Measurements from ENCODE around the gene DUSP11.
A peak's percentile ranks its signal among the peaks of the same experiment; 100 is the strongest.
"Not testable (repeated sequence)": the region's sequence is repeated elsewhere in the genome, so short reads cannot be mapped to it uniquely, and the experiment has no call there.

DUSP11 gene

GRCh38 chr2:73779467-73780236 is at the start of gene DUSP11:
Gene DUSP11, minus strand, starts transcription at chr2:73780103. Its CDS starts 129 bp downstream, at chr2:73779974.
- peak; percentile 92 for DNase-seq (ENCODE audit: low spot score)

GRCh38 chr2:73828818-73829570 is 49.1 kb upstream of the DUSP11 start, which contains the start of gene STAMBP:
Gene STAMBP, plus strand, starts transcription at chr2:73828961. Its CDS starts 1,896 bp downstream, at chr2:73830857.
- DNase-seq (ENCODE audit: low spot score): peak; percentile 98

- DNase-seq (ENCODE audit: low spot score): no peak
These were observed 48.5 kb upstream of the DUSP11 start for GRCh38 chr2:73828389-73828817.

- no peak for DNase-seq (ENCODE audit: low spot score)
These were observed 47.9 kb upstream of the DUSP11 start for GRCh38 chr2:73827660-73828388.

GRCh38 chr2:73827018-73827417 is 47.1 kb upstream of the DUSP11 start:
- DNase-seq (ENCODE audit: low spot score): peak; percentile 36

- DNase-seq (ENCODE audit: low spot score): no peak
These were observed 45.5 kb upstream of the DUSP11 start for GRCh38 chr2:73825408-73825807.

GRCh38 chr2:73823916-73824523 is 44.1 kb upstream of the DUSP11 start:
- peak; percentile 77 for DNase-seq (ENCODE audit: low spot score)

- no peak for DNase-seq (ENCODE audit: low spot score)
These were observed 43.5 kb upstream of the DUSP11 start for GRCh38 chr2:73823416-73823815.

- no peak for DNase-seq (ENCODE audit: low spot score)
These were observed 43.1 kb upstream of the DUSP11 start for GRCh38 chr2:73822991-73823390.

- no peak for DNase-seq (ENCODE audit: low spot score)
These were observed 42.4 kb upstream of the DUSP11 start for GRCh38 chr2:73822276-73822675.

- no peak for DNase-seq (ENCODE audit: low spot score)
These were observed 41.8 kb upstream of the DUSP11 start for GRCh38 chr2:73821669-73822068.

- DNase-seq (ENCODE audit: low spot score): no peak
These were observed 41.3 kb upstream of the DUSP11 start for GRCh38 chr2:73821227-73821626.

- no peak for DNase-seq (ENCODE audit: low spot score)
These were observed 38.4 kb upstream of the DUSP11 start for GRCh38 chr2:73818296-73818695.

- DNase-seq (ENCODE audit: low spot score): no peak
These were observed 32.7 kb upstream of the DUSP11 start for GRCh38 chr2:73812635-73813034.

GRCh38 chr2:73811878-73812277 is 32.0 kb upstream of the DUSP11 start:
- DNase-seq (ENCODE audit: low spot score): no peak

GRCh38 chr2:73783883-73784282 is 4.0 kb upstream of the DUSP11 start, which contains the start of gene C2orf78:
Gene C2orf78, plus strand, starts transcription at chr2:73784183. Its CDS starts 127 bp downstream, at chr2:73784310.
- DNase-seq (ENCODE audit: low spot score): not testable (repeated sequence)

GRCh38 chr2:73783402-73783801 is 3.5 kb upstream of the DUSP11 start:
- DNase-seq (ENCODE audit: low spot score): not testable (repeated sequence)

- DNase-seq (ENCODE audit: low spot score): no peak
These were observed 307 bp upstream of the DUSP11 start for GRCh38 chr2:73780237-73780582.

GRCh38 chr2:73778867-73779466 is 936 bp downstream of the DUSP11 start:
- not testable (repeated sequence) for DNase-seq (ENCODE audit: low spot score)

- no peak for DNase-seq (ENCODE audit: low spot score)
These were observed 2.9 kb downstream of the DUSP11 start for GRCh38 chr2:73776869-73777519.

- DNase-seq (ENCODE audit: low spot score): no peak
These were observed 3.5 kb downstream of the DUSP11 start for GRCh38 chr2:73776381-73776780.

Measured in SW480 (cell line).